Stimulated activated CD8-positive, alpha-beta memory T cell treated with anti-CD3 and anti-CD28 coated beads, Interleukin-2, amount 100 ng/mL, for 1 hour (primary cell): ENCODE data around the gene GLB1L.
"Not testable (repeated sequence)": the region's sequence is repeated elsewhere in the genome, so short reads cannot be mapped to it uniquely, and the experiment has no call there.

Experiments
- DNase-seq, 2 donors: peaks; one replicate each; pipeline ENCODE4 v3.0.0-alpha.2; 2020; ENCODE audit warnings: low read depth in 2 of 2

The GLB1L gene

DNA sequence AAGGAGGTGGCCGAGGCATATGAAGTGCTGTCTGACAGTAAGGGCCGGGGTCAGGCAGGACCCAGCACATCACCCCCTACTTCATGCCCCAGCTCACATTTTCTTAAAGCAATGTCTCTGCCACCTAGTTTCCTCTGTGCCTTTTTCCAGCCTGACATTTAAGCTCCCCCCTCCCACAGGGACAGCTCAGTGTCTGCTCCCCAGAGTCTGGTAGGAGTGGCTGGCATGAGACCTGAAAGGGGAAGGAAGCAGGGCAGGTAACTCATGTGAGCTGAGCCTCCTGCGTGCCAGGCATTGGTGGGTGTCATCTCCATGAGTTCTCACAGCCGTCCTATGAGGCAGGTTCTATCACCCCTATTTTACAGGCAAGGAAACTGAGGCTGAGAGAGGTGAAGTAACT, 35.4 kb upstream of the GLB1L start:
- no peak for DNase-seq

GRCh38 chr2:219279916-219280516, 34.8 kb upstream of the GLB1L start:
- peak in 1 of 2 donors; percentile 53 for DNase-seq

- peak; percentile 94 to 97 for DNase-seq
These were observed 34.1 kb upstream of the GLB1L start, which contains the start of gene DNAJB2 for GRCh38 chr2:219279151-219279915. TSS of gene DNAJB2 (plus strand) at chr2:219279366. CDS start at chr2:219279834, 468 bp downstream.

DNA sequence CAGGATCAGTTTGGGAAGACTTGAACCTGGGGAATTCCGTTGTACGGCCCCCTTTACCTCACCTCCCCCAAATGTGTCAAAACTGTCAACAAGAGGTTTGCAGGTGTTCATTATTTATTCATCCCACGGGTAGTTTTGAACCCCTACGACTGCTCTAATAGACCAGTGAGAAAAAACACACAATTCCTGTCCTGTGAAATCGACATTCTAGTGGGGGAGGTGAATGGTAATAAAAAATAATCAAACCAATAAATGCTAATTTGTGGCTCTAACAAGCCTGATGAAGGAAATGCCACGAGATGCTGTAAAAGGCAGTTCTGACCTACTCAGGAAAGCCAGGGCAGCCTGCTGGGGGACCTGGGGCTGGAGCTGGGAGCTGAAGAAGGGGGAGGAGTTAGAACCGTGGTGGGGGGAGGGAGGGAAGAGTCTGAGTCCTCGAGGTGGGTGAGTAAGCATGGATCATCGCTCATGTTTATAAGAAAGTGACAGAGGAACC, 33.5 kb upstream of the GLB1L start:
- no peak for DNase-seq

DNA sequence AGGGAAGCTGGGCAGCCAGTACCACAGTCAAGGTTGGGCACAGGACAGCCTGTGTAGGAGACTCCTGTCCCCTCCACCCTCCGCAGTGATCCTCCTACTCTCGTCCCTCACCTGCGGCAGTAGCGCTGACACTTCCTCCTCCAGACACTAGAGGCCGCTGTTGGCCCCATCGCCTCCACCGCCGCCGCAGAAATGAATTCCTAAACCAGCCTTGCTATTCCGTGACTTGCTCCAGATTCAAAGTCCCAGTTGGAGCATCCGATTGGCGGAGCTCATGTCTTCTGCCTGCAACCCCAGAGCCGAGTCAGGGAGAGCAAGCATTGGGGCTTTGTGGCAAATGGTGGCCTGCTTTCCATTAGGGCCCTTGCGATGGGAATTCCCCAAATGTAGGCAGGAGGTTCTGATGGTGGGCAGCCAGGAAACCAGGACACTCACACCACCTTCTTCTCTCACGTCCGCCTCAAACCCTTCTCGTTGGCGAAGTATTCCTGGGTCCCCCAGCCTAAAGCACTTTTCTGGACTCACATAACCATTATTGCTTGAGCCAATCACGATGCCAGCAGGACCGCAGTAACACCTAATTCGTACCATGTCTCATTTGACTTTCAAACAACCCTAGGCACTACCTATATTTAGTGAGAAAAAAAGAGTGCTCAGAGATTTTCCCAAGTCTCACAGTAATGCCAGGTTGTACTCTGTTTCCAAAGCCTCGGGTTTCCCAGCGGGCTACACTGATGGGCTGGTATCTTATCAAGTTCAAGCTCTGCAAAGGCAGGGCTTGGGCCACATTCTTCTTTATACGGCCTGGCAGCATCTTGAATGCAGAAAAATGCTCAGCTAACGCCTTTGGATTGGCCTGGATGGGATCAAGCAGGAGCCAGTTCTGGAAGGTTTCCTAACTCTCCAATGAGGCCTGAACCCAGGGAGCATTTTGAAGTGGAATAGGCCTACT, 32.7 kb upstream of the GLB1L start:
- DNase-seq, result peak; percentile 49 to 52

DNA sequence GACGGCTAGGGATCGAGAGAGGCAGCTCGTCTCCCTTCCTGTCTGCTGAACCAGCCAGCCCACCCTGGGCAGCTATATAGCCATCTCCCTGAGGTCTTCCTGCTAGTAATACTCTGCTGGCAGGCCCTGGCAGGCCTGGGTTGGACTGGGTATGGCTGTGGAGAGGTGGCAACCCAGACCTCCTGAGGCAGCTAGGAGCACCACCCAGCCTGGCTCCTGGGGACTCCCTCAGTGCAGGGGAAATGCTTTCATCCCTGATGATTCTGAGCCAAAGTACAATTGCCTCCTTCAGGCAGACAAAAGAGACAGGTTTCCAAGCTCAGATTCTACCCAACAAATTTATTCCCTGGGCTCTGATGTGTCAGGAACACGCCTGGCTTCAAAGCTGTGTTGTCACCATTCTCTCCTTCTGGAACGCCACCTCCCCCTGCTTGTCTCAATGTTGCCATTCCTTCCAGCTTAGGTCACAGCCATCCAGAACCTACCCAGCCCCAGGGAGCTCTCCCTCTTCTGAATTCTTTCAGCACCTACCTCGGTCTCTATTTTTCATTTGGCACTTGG, 29.2 kb upstream of the GLB1L start:
- DNase-seq, result no peak

GRCh38 chr2:219273937-219274336, 28.7 kb upstream of the GLB1L start:
- no peak for DNase-seq

DNA sequence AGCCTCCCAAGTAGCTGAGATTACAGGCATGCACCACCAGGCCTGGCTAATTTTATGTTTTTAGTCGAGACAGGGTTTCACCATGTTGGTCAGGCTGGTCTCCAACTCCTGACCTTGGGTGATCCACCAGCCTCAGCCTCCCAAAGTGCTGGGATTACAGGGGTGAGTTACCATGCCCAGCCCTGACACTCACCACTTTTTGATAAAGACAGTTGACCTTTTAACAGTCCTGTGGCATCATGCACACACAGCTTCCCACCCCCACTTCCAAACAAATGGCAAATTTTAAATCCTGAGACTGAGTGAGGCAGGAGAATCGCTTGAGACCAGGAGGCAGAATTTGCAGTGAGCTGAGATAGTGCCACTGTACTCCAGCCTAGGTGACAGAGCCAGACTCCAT, 27.8 kb upstream of the GLB1L start:
- DNase-seq, result no peak

DNA sequence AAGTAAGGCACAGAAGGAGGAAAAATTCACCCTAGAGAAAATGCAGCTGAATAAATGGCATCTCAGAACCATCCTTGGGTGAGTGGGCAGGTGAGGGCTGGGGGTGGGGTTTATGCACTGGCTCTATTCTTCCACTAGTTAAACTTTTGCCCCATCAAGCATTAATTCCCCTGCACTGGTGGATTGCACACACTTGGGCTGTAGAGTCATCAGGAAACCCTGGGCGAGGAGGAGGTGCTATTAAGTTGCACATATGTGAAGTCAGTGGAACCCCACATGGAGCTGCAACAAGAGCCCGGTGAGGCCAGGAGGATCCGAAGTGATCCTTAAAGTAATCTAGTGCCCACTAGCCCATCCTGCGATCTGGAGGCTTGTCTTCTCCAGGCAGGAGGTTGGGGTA, 27.1 kb upstream of the GLB1L start:
- DNase-seq, result no peak

GRCh38 chr2:219271021-219271420, 25.8 kb upstream of the GLB1L start:
- no peak for DNase-seq

DNA sequence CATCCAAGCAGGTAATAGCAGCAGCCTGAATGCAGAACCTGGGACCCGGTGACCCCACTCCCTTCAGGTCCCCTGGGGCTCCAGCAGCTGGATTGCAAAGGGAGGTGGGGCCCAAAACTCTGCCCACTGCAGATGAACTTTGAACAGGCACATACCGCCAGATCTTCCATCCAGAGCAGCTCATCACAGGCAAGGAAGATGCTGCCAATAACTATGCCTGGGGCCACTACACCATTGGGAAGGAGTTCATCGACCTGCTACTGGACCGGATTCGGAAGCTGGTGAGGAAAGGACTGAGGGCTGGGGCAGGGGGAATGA, 24.8 kb upstream of the GLB1L start:
- DNase-seq, result no peak

DNA sequence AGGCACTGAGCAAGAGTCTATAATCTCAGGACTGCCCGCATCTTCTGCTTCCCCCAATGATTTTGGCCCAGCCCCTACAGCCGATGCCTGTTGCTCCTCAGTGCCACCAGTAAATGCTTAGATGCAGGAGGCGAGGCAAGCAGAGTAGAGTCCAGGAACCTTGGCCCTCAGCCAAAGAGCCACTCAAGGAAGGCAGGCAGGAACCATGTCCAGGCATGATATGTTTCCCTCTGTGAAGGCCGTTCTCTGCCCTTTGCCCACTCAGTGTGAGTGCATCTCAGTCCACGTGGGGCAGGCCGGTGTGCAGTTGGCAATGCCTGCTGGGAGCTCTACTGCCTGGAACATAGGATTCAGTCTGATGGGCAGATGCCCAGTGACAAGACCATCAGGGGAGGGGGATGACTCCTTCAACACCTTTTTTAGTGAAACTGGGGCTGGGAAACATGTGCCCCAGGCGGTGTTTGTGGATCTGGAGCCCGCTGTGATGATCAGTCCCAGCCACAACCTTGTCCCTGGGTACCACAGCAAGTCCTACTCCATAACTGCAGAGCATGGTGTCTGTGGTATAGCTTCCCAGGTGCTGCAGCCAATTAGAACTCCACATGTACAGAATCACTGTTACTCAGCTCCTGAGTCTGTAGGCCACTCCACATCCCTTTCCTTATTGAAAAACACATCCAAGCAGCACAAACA, 24.3 kb upstream of the GLB1L start:
- DNase-seq, result no peak

- no peak for DNase-seq
These were observed 23.1 kb upstream of the GLB1L start for GRCh38 chr2:219268294-219268693.

DNA sequence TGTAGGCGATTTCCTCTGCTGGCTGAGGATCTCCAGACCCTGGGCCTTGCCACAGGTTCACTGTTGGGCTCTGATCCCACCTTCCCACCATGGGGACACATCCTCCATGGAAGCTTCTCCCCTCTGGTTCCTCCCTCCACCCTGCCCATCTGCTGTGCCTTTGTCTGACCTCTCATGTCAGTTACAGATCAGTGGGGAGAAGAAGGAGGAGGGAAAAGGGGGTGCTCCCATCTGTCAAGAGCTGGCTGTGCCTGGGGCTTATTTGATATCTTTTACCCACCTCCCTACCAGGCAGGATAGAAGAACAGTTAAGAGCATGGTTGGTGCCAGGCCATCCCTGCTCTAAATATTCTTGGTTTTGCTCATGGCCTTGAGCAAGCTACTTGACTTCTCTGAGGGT, 21.6 kb upstream of the GLB1L start:
- no peak for DNase-seq

- DNase-seq, result no peak
These were observed 21.0 kb upstream of the GLB1L start for GRCh38 chr2:219266232-219266631.

GRCh38 chr2:219261024-219261855, 16.0 kb upstream of the GLB1L start:
- DNase-seq, result no peak

- DNase-seq, result not testable (repeated sequence)
These were observed 13.7 kb upstream of the GLB1L start for GRCh38 chr2:219258942-219259341.

- DNase-seq, result no peak
These were observed 9.5 kb upstream of the GLB1L start for GRCh38 chr2:219254590-219255201.

GRCh38 chr2:219253753-219254589, 8.7 kb upstream of the GLB1L start, which contains the start of gene TUBA4A:
TSS of gene TUBA4A (minus strand) at chr2:219253918. CDS start at chr2:219253858, 60 bp downstream.
- DNase-seq, result peak; percentile 81 to 87
